HL-60/S4 treated with phorbol 12-myristate 13-acetate at 8.2 ng/mL for 4 days and 3 days (cell line): ENCODE measurements around the gene ZBTB21.
"Not testable (repeated sequence)": the region's sequence is repeated elsewhere in the genome, so short reads cannot be mapped to it uniquely, and the experiment has no call there.

ENCODE experiments used
- in situ Hi-C: fragments of 300-500 bp; cut with MboI; formaldehyde crosslinking; loops from 2 replicates; pipeline ENCODE4 v1.15.0; 2022; ENCODE audit warnings: low sequenced_read_pairs

ZBTB21 gene

GRCh38 chr21:41995577-41995976, 14.6 kb downstream of the ZBTB21 start:
- in situ Hi-C loops: no loop called here

GRCh38 chr21:41994613-41995012, 15.5 kb downstream of the ZBTB21 start:
- in situ Hi-C loops: not testable (repeated sequence)

GRCh38 chr21:41993744-41994143, 16.4 kb downstream of the ZBTB21 start:
- in situ Hi-C loops: no loop called here

GRCh38 chr21:41992576-41992975, 17.6 kb downstream of the ZBTB21 start:
- in situ Hi-C loops: no loop called here

GRCh38 chr21:41991659-41992058, 18.5 kb downstream of the ZBTB21 start:
- in situ Hi-C loops: no loop called here

- in situ Hi-C loops: no loop called here
Observed at GRCh38 chr21:41989698-41990097, 20.5 kb downstream of the ZBTB21 start.

GRCh38 chr21:41987310-41987709, 22.9 kb downstream of the ZBTB21 start:
- in situ Hi-C loops: no loop called here

GRCh38 chr21:41985662-41986416, 24.3 kb downstream of the ZBTB21 start:
- in situ Hi-C loops: no loop called here

- in situ Hi-C loops: no loop called here
Observed at GRCh38 chr21:41983229-41983628, 26.9 kb downstream of the ZBTB21 start.

GRCh38 chr21:41980561-41980960, 29.6 kb downstream of the ZBTB21 start:
- in situ Hi-C loops: no loop called here

- in situ Hi-C loops: no loop called here
Observed at GRCh38 chr21:41979751-41980369, 30.3 kb downstream of the ZBTB21 start.

- in situ Hi-C loops: no loop called here
Observed at GRCh38 chr21:41979335-41979734, 30.8 kb downstream of the ZBTB21 start.

GRCh38 chr21:41977034-41977950, 32.9 kb downstream of the ZBTB21 start:
- in situ Hi-C loops: no loop called here

- in situ Hi-C loops: no loop called here
Observed at GRCh38 chr21:41976611-41977010, 33.5 kb downstream of the ZBTB21 start.

- in situ Hi-C loops: no loop called here
Observed at GRCh38 chr21:41975391-41976272, 34.5 kb downstream of the ZBTB21 start.

- in situ Hi-C loops: no loop called here
Observed at GRCh38 chr21:41974752-41975053, 35.5 kb downstream of the ZBTB21 start.

- in situ Hi-C loops: no loop called here
Observed at GRCh38 chr21:41973861-41974751, 36.1 kb downstream of the ZBTB21 start.

GRCh38 chr21:41973427-41973831, 36.7 kb downstream of the ZBTB21 start:
- in situ Hi-C loops: no loop called here

GRCh38 chr21:41972511-41973205, 37.5 kb downstream of the ZBTB21 start:
- in situ Hi-C loops: no loop called here
